GM19467 (cell line): ENCODE measurements around the gene FYCO1.

Source experiments
- ATAC-seq: cut with Tn5 transposase; IDR thresholded peaks from one replicate; pipeline ENCODE4 v1.9.1; 2021; ENCODE audit warnings: mild to moderate bottlenecking, moderate library complexity; ENCODE audit not compliant: unreplicated experiment

Gene FYCO1

GRCh38 chr3:45984331-45985312 is 11.0 kb downstream of the FYCO1 start:
- no peak for ATAC-seq

DNA sequence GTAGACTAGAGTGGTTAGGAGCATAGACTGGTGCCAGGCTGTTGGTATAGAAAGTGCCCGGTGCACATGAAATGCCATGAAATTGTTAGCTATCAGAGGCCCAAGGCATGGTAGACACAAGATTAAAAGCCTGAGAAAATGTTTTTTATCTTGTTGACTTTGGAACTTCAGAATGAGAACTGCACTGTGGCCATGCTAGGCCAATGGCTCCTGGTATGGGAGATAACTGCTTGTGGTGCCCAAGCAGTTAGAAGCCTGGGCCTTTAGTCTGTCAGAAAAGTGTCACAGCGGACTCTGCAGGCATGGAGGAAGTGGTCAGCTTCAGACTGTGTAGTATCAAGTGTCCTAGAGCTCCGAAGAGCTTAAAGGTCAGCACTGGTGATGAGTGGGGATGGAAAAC is 11.9 kb downstream of the FYCO1 start:
- no peak for ATAC-seq

GRCh38 chr3:45981346-45982074 is 14.1 kb downstream of the FYCO1 start:
- no peak for ATAC-seq

DNA sequence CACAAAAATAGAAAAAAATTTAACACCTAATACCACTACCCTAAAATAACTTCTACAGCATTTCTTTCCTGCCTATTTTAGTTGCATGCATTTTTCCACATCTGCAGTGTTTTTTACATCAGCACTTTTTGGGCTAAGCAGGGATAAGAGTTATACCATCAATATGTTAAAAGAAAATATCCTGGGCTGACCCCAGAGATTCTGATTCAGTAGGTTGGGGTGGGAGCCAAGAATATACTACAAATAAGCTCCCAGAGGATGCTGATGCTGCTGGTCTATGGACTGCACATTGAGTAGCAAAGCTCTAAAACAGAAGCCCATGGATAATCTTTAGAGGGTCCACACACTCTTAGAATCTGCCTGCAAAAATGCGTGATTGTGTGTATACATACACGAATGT is 14.8 kb downstream of the FYCO1 start:
- no peak for ATAC-seq

DNA sequence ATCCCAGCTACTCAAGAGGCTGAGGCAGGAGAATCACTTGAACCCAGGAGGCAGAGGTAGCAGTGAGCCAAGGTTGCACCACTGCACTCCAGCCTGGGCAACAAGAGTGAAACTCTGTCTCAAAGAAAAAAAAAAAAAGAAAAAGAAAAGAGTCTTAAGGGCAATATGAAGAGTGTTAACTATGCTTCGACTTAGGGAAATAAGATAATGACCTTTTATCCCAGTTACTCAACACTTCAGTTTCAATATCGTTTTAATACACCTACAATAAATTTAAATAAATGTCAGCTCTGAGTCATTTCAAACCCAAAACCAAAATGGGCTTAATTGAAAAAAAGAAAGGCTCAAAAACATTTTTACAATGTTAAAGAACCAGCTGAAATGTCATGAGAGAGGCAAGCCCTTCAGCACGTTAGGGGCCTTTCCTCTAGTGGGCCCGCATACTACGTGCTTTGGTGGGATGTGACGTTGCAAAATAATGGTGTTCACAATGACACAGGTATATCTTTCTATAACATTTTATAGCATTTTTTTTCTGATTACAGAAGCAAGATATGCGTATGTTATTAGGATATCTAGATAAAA is 15.3 kb downstream of the FYCO1 start:
- ATAC-seq: no peak

GRCh38 chr3:45979378-45979777 is 16.2 kb downstream of the FYCO1 start:
- no peak for ATAC-seq

DNA sequence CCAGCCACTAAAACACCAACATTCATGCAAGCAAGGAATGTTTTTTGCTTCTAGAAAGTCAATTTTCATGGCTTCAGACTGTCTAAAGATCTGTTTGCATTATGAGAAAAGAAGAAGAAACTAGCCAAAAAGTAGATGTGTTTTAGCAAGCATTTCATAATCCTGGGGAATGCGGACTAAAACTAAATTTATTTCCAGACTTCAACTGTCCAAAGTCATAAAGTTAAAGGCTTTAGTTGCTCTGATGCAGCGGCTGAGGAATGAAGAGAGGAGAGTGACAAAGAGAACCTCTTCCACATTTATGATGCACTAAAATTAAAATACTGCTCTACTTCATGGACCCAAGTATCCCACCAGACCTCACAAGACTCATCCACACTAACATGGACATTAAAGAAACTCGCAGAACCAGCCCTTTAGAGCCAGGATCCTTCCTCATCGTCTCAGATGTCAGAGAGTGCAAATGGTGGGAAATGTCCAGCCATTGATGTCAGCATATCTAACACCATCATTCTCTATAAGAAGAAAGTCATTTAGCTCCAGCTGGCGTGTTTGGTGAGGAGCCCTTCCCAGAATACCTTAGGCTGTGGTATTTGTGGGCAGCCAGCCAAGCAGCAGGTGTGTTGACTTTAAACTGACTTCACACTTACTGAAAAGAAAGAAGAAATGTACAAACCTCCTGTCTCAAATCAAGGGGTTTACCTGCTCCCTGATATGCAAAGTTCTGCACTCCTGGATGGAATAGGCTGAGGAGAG is 17.4 kb downstream of the FYCO1 start:
- ATAC-seq: no peak

DNA sequence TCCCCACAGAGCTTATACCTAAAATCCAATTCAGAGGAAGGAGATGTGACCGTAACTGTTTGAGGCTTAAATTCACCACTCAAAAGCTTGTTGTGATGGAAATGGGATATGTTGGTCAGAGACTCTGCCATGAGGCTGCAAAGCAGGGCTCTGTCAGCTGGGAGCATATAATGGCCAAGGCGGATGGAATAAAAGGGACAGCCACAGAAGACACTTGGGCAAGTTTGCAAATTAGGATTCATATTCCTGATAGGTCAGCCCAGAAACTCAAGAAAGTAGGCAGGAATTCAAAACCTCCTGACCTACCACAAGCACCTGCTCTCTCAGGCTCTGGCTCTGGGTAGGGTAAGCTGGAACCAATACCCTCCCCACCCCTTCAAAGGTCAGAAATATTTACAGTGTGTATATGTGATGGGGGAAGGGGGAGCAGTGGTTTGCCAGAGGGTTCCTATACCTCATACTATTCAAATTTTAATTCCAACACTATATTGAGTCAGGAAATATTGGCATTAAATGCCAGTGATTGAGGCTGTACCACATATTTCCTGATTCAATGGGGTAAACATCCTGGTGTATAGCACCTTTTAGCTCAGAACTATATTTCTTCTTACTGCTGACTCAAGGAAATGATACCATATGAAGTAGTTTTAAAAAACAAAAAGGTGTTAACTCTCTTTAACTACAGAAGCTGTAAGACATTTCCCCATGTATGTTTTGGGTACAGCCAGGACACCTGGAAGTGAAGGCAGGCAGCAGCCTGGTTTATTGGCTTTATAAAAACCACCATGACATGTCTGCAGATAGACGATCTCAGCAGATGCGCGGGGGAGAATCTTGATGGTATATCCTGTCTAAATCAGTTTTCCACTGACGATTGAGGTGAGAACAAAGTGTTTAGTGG is 19.2 kb downstream of the FYCO1 start:
- no peak for ATAC-seq

GRCh38 chr3:45975686-45976085 is 19.9 kb downstream of the FYCO1 start:
- no peak for ATAC-seq

GRCh38 chr3:45974686-45975085 is 20.9 kb downstream of the FYCO1 start:
- no peak for ATAC-seq

- ATAC-seq: no peak
Measured at GRCh38 chr3:45972534-45973402, 22.9 kb downstream of the FYCO1 start.

DNA sequence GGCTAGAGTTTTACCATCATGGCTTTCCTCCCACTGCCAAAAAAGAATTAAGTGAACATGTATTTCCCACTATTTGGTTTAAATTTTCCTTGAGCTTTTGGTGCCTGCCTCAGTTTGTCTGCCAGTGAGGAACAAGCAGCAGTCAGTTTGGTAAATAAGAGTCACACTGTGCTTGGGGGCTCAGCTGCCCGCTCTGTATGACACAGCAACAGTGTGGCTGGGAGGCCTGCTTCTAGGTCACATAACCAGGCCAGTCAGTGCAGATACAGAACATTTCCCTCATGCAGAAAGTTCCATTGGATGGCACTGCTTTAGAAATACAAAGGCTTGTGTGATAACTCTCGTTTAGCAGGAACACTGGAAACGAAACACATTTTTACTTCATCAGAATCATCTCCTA is 25.7 kb downstream of the FYCO1 start:
- no peak for ATAC-seq

- no peak for ATAC-seq
Measured at GRCh38 chr3:45969116-45969515, 26.5 kb downstream of the FYCO1 start.

- ATAC-seq: no peak
Measured at GRCh38 chr3:45968706-45969105, 26.9 kb downstream of the FYCO1 start.

- no peak for ATAC-seq
Measured at GRCh38 chr3:45968149-45968548, 27.5 kb downstream of the FYCO1 start.

DNA sequence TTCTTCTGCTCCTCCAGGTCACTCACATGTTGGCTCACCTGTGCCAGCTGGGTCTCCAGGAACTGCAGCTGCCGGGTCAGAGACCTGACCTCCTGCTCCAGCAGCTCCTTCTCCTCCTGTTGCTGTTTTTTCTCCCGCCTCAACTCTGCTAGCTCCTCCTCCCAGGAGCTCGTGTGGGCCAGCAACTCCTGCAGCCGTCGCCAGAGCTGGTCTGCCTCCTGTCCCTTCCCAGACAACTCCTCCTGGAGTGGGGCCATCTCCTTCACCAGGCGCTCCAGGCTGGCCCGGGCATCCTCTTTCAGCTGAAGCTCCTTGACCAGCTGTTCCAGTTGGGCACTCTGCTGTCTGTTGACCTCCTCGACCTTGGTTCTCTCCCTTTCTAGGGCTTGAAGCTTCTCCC is 27.9 kb downstream of the FYCO1 start:
- ATAC-seq: no peak

- no peak for ATAC-seq
Measured at GRCh38 chr3:45966950-45967640, 28.5 kb downstream of the FYCO1 start.

DNA sequence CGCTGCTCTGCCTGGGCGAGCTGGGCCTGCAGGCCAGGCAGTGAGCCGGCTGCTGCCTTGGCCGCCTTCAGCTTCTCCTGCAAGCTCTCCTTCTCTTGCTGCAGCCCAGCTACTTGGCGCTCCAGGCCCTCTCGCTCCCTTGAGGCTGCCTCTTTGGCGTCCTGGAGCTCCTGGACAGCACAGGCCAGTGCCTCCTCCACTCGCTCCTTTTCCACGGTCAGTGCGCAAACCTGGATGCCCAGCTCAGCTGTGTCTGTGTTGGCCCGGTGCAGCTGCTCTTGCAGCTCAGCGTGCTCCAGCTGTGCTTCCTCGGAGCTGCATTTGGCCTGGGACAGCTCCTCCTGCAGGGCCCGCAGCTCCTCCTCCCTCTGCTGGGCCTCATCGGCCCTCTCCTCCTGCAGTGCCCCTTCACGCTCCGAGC is 29.2 kb downstream of the FYCO1 start:
- ATAC-seq: no peak
